GM12878 (cell line): Measurements from ENCODE around the gene PIEZO2. TPM values are rescaled to one million over a fixed set of nuclear protein-coding genes. Genes with fewer than 3 reads are reported as not detected.
"Not testable (repeated sequence)": the region's sequence is repeated elsewhere in the genome, so short reads cannot be mapped to it uniquely, and the experiment has no call there.

ENCODE experiments used
- ATAC-seq: fragments of 200-7000 bp; cut with Tn5 transposase; 3 replicates; pipeline ENCODE4 v1.9.1; 2020; ENCODE audit warnings: mild to moderate bottlenecking, moderate library complexity
- BruUV-seq: library from RNA; stranded (reverse); fragments of 400-500 nt; replicated peaks from 2 replicates; lab custom pipeline; 2021; lab: Mats Ljungman, UMichigan
- CTCF ChIA-PET: fragments of 300-600 bp; sonication (Branson Sonifier 250); formaldehyde crosslinking; extraction: SDS; loops from one replicate; lab custom pipeline; 2021; ENCODE audit warnings: inconsistent platforms; lab: Yijun Ruan, JAX
- POLR2A ChIA-PET: fragments of 350-600 bp; formaldehyde crosslinking; extraction: SDS; loops from one replicate; lab custom pipeline; 2021; ENCODE audit warnings: inconsistent platforms; lab: Charles Lee
- RAD21 ChIA-PET: fragments of 300-600 bp; sonication (Branson Sonifier 250); formaldehyde crosslinking; loops from one replicate; lab custom pipeline; 2023; ENCODE audit warnings: antibody characterized with exemption; ENCODE audit not compliant: unreplicated experiment; lab: Charles Lee
- SMC1A ChIA-PET: fragments of 300-600 bp; sonication (Branson Sonifier 250); formaldehyde crosslinking; loops from one replicate; lab custom pipeline; 2023; ENCODE audit not compliant: unreplicated experiment, uncharacterized antibody; lab: Charles Lee
- DNase-seq: peaks from one replicate; pipeline ENCODE4 v3.0.0-alpha.2; 2011; ENCODE audit warnings: low read depth, low spot score
- FAIRE-seq: peaks from 3 replicates; lab custom pipeline; 2011; peaks lifted over from hg19 to GRCh38; lab: Jason Lieb, UNC
- H2AFZ ChIP-seq: 2 replicates; pipeline ENCODE4 v1.6.0; 2011; ENCODE audit warnings: low read depth, low read length, control low read depth; ENCODE audit not compliant: control insufficient read depth
- H3K27ac ChIP-seq: 2 replicates; pipeline ENCODE4 v1.5.1; 2011; ENCODE audit warnings: control low read depth; ENCODE audit not compliant: control insufficient read depth, insufficient read depth
- H3K27me3 ChIP-seq, 2 experiments: replicated peaks in 1 of 2; 2 replicates each; pipeline versions ENCODE4 v1.6.0 to v1.6.1; 2011; ENCODE audit warnings: low read length in 1 of 2; ENCODE audit not compliant: control insufficient read depth in 2 of 2, insufficient read depth in 2 of 2
- H3K36me3 ChIP-seq, 2 experiments: 2 replicates each; pipeline ENCODE4 v1.5.1; 2011; ENCODE audit warnings: low read length in 1 of 2; ENCODE audit not compliant: control insufficient read depth in 2 of 2, insufficient read depth in 2 of 2
- H3K4me1 ChIP-seq: 2 replicates; pipeline ENCODE4 v1.6.1; 2011; ENCODE audit warnings: mild to moderate bottlenecking, low read length, moderate library complexity, mixed read lengths; ENCODE audit not compliant: control insufficient read depth, insufficient read depth
- H3K4me2 ChIP-seq: 2 replicates; pipeline ENCODE4 v1.6.0; 2011; ENCODE audit warnings: control low read depth; ENCODE audit not compliant: control insufficient read depth, insufficient read depth
- H3K4me3 ChIP-seq: fragments of 200-600 bp; sonication (generic); 2 replicates; pipeline ENCODE4 v1.5.1; 2016
- H3K79me2 ChIP-seq: 2 replicates; pipeline ENCODE4 v1.6.0; 2011; ENCODE audit warnings: low read length; ENCODE audit not compliant: control insufficient read depth, insufficient read depth
- H3K9ac ChIP-seq: 2 replicates; pipeline ENCODE4 v1.8.0; 2011; ENCODE audit warnings: low read length, control low read depth, mixed read lengths; ENCODE audit not compliant: control insufficient read depth, insufficient read depth
- H3K9me3 ChIP-seq: replicated peaks from 3 replicates; pipeline ENCODE4 v1.5.1; 2011; ENCODE audit warnings: mild to moderate bottlenecking, low read length; ENCODE audit not compliant: control insufficient read depth, insufficient read depth
- H4K20me1 ChIP-seq: 2 replicates; pipeline ENCODE4 v1.6.0; 2011; ENCODE audit not compliant: control insufficient read depth, insufficient read depth
- WGBS: methylation state at CpG from one replicate; pipeline ENCODE4 v1.1.6; 2016; ENCODE audit warnings: low lambda C conversion rate; ENCODE audit not compliant: insufficient replicate concordance, insufficient coverage; ENCODE audit errors: missing lambda C conversion rate; 5-methylcytosine and 5-hydroxymethylcytosine counted together
- in situ Hi-C: fragments of 300-500 bp; cut with MboI; formaldehyde crosslinking; loops from 9 replicates; pipeline ENCODE4 v1.14.3; 2018; ENCODE audit warnings: mixed read lengths
- intact Hi-C: fragments of 100-400 bp; cut with micrococcal nuclease; formaldehyde crosslinking; loops from one replicate; pipeline ENCODE4 v1.14.2; 2022; ENCODE audit not compliant: unreplicated experiment
- polyA plus RNA-seq, 11 experiments: library from polyadenylated mRNA; depleted of rRNA in 4 of 11; unstranded in 6 of 11; stranded (reverse) in 5 of 11; fragments of >200 nt; fragmentation: Nextera tagmentation in 4 of 11; fragmentation: Illumina TruSeq in 1 of 11; extraction: Ambion mirVana in 4 of 11; extraction: Trizol in 1 of 11; gene quantifications; 1 replicate in 1 of 11; 2 replicates in 10 of 11; pipeline versions ENCODE4 v1.2.1 to v1.2.3, GENCODE V29; 2011 to 2016; ENCODE audit warnings: inconsistent platforms in 2 of 11, missing spikeins in 2 of 11, low read depth in 1 of 11
- total RNA-seq, 4 experiments: library from RNA; depleted of rRNA in 3 of 4; stranded (reverse); fragments of >200 nt in 3 of 4; fragmentation: Illumina TruSeq in 1 of 4; extraction: Trizol in 1 of 4; gene quantifications; 2 replicates each; pipeline versions ENCODE4 v1.2.1 to v1.2.3, GENCODE V29; 2013 to 2021

The PIEZO2 gene
- total and polyA plus RNA-seq, 10 of the 15 experiments (the other 5 are each of a cell fraction or from before 2014, with no cell fraction given): 6.7 to 42.3 (median 27.4) TPM

DNA sequence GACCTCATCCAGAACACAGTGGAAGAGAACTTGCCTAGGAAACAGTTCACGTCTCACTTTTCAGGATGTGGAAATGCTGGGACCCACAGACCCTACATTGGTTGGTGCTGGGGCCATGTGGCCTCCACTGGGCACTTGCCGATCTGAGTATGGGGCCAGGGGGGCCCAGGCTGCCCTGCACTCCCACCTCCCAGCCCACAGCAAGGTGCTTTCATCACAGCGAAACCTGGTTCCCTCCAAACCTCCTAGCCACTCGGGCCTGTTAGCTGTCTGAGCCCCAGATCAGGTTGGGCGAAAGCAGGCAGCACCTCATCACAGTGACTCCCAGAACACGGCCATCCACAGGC is 510.9 kb downstream of the PIEZO2 start:
- H4K20me1 ChIP-seq, H2AFZ ChIP-seq, in situ Hi-C loops, H3K27me3 ChIP-seq, H3K4me2 ChIP-seq, POLR2A ChIA-PET, BruUV-seq, H3K9ac ChIP-seq, SMC1A ChIA-PET, H3K79me2 ChIP-seq, H3K27ac ChIP-seq, H3K9me3 ChIP-seq, RAD21 ChIA-PET, CTCF ChIA-PET, DNase-seq, FAIRE-seq, H3K36me3 ChIP-seq, intact Hi-C loops, H3K4me1 ChIP-seq, ATAC-seq, H3K4me3 ChIP-seq: not testable (repeated sequence)
- 58% methylated on average over 6 of the region's 6 CpGs for WGBS

DNA sequence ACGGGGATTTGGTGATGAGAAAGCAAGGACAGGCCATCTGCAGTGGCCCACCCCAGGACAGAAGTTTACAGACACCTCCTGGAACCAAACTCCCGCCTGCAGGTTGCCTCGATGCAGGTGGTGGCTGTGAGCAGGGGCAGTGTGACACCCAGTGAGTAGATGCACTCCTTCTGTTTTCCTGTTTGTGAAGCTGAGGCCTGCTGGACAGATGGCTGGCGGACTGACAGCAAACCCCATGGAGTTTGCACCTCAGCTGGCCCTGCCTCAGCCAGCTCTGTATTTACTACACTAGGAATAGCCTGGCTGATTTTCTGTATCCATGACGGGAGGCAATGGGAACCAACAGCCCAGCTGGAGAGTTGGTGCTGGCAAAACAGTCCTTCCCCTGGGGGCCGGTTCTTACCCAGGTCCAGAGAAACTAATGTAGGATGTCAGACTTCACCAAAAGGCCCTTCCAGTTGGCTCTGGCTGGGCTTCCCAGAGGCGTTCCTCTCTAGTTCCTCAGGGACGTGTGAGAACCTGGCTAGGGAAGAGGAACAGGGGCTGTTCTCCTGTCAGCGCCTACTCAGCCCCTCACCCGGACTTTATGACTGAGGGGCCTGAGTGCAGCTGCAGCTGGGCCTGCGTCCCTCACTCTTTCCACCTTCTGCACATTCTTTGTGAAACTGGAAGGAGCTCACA is 511.4 kb downstream of the PIEZO2 start:
- POLR2A ChIA-PET, ATAC-seq, CTCF ChIA-PET, intact Hi-C loops, FAIRE-seq, BruUV-seq, H3K9me3 ChIP-seq, H3K79me2 ChIP-seq, H3K27me3 ChIP-seq, SMC1A ChIA-PET, H3K36me3 ChIP-seq, H3K27ac ChIP-seq, DNase-seq, H4K20me1 ChIP-seq, H2AFZ ChIP-seq, H3K4me3 ChIP-seq, RAD21 ChIA-PET, H3K4me2 ChIP-seq, H3K9ac ChIP-seq, in situ Hi-C loops, H3K4me1 ChIP-seq: not testable (repeated sequence)
- 56% methylated on average over 7 of the region's 11 CpGs for WGBS
